Ramos (cell line): Measurements from ENCODE around the gene SLC26A3.
"Not testable (repeated sequence)": the region's sequence is repeated elsewhere in the genome, so short reads cannot be mapped to it uniquely, and the experiment has no call there.

Experiments used
- in situ Hi-C: fragments of 300-500 bp; cut with MboI; formaldehyde crosslinking; loops from one replicate; pipeline ENCODE4 v1.14.3; 2022; ENCODE audit warnings: low sequenced_read_pairs; ENCODE audit not compliant: unreplicated experiment

Gene SLC26A3

DNA sequence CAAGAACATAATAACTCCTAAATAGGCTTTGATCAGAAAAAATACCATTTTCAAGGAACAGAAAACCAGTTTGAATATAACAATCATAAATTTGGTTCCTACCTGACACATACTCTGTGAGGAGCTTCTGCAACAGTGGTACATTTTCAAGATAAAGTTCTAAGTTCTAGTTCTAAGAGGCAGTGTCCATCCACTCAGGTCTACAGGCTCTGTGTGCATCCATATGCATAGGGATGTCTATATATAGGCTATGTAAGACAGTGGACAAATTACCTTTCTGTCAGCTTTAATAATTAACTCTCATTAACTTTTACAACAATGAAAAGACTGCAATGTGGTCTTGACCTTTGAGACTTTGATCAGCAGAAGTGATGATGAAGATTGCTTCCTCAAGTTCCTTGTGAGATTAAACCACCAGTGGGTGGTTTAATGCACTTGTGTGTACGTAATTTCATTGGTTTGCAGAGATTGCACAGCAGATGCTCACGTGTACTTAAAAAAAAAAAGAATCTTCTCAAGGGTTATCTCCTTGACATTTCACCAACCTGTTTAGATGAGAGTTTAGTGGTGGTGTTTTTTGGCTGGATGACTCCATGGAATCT, at the start of gene SLC26A3:
TSS of gene SLC26A3 (minus strand) at position 215 of the 602 bp plus-strand sequence. CDS start 8,714 bp downstream, outside the sequence.
- in situ Hi-C loops = no loop called here

DNA sequence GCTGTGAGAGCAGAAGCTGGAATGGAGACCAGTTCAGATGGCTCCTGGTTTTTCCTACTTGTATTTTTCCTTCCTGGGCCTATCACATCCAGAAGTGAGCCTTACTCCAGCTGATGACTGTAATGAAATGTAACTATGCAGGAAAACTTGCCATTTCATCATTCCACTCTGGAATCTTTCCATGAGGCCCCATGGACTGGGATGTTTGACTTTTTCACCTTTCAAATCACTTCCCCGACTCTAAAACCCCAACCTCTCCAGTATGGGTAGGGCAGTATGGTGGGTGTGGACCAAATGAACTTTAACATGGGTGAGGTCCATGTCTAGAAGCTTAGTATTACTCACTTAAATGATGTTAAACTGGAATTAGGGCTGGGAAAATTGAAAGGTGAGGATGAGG, 47.6 kb upstream of the SLC26A3 start:
- in situ Hi-C loops = no loop called here

DNA sequence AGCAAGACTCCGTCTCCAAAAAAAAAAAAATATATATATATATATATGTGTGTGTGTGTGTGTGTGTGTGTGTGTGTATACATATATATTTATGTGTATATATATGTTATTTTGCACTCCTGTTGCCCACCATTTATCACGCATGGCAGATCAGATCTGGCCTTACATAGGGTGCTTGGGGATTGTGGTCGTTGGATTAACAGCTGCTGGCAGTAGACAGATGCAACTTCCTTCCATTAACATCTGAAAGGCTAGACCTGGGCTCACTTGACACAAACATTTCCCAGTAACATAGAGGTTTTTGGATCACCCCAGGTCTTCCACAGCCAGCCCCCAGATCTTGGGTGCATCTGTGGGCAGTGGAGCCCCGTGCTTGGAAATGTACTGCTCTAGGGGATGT, 47.2 kb upstream of the SLC26A3 start:
- in situ Hi-C loops = no loop called here

DNA sequence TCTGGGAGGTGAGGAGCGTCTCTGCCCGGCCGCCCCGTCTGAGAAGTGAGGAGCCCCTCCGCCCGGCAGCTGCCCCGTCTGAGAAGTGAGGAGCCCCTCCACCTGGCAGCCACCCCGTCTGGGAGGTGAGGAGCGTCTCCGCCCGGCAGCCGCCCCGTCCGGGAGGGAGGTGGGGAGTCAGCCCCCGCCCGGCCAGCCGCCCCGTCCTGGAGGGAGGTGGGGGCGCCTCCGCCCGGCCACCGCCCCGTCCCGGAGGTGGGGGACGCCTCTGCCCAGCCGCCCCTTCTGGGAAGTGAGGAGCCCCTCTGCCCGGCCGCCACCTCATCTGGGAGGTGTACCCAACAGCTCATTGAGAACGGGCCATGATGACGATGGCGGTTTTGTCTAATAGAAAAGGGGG, 45.2 kb upstream of the SLC26A3 start:
- in situ Hi-C loops = not testable (repeated sequence)

DNA sequence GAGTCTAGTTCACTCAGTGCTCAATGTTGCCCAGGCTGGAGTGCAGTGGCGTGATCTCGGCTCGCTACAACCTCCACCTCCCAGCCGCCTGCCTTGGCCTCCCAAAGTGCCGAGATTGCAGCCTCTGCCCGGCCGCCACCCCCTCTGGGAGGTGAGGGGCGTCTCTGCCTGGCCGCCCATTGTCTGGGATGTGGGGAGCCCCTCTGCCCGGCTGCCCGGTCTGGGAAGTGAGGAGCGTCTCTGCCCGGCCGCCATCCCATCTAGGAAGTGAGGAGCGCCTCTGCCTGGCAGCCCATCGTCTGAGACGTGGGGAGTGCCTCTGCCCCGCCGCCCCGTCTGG, 44.8 kb upstream of the SLC26A3 start:
- in situ Hi-C loops = not testable (repeated sequence)

DNA sequence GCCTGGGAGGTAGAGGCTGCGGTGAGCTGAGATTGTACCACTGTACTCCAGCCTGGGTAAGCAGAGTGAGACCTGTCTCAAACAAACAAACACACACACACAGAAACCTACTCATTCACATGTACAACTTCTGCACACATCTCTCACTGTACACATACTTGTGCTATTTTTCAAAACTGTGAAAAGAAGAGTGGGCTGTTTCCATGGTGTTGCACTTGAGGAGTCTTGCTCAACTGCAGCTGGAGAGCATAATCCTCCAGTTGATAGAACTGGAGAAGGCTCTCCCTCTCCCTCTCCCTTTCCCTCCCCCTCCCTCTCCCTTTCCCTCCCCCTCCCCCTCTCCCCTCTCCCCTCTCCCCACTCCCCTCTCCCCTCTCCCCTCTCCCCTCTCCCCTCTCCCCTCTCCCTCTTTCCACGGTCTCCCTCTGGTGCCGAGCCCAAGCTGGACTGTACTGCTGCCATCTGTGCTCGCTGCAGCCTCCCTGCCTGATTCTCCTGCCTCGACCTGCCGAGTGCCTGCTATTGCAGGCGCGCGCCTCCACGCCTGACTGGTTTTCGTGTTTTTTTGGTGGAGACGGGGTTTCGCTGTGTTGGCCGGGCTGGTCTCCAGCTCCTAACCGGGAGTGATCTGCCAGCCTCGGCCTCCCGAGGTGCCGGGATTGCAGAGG, 44.3 kb upstream of the SLC26A3 start:
- in situ Hi-C loops = no loop called here

DNA sequence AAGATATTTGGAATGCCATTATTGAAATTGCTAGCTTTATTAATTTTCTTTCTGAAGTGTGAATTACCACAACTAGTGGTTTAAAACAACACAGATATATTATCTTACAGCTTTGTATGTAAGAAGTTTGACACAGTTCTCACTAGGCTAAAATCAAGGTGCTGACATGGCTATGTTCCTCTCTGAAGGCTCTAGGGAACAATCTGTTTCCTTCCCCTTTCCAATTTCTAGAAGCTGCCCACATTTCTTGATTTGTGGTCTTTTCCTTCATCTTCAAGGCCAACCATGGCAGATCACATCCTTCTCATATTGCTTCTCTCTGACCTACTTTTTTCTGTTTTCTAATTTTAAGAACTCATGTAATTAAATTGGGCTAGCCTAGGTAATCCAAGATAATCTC, 43.3 kb upstream of the SLC26A3 start:
- in situ Hi-C loops = no loop called here

DNA sequence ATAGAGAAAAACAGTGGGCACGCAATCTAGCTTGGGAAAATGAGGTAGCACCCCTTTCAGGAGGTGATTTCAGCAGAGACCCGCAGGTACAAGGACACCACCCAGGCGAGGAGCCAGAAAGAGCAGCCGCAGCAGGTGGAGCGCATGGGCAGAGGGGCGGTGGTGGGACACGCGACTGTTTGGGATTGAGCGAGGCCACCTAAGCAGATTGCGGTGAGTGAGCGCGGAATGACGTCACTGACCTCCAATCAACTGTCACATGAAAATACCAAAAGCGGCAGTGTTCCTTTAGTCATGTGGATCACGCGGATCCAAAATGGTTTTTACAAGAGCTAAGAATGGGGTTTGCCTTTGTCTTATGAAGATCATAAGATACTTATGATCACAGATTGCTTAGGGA, 40.2 kb upstream of the SLC26A3 start:
- in situ Hi-C loops = no loop called here

DNA sequence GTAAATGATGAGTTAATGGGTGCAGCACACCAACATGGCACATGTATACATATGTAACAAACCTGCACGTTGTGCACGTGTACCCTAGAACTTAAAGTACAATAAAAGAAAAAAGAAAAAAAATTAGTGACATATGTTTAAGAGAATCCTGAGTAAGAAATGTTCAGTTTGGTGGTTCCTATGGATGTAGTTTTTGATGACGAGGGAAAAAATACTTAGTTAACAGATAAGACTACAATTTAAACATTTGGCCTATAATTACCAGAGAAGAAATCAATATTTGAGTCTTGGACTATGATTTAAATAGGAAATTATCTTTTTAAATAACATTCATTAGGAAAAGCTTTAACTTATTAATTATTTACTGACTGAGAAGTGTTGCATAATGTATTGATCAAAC, 39.2 kb upstream of the SLC26A3 start:
- in situ Hi-C loops = no loop called here

DNA sequence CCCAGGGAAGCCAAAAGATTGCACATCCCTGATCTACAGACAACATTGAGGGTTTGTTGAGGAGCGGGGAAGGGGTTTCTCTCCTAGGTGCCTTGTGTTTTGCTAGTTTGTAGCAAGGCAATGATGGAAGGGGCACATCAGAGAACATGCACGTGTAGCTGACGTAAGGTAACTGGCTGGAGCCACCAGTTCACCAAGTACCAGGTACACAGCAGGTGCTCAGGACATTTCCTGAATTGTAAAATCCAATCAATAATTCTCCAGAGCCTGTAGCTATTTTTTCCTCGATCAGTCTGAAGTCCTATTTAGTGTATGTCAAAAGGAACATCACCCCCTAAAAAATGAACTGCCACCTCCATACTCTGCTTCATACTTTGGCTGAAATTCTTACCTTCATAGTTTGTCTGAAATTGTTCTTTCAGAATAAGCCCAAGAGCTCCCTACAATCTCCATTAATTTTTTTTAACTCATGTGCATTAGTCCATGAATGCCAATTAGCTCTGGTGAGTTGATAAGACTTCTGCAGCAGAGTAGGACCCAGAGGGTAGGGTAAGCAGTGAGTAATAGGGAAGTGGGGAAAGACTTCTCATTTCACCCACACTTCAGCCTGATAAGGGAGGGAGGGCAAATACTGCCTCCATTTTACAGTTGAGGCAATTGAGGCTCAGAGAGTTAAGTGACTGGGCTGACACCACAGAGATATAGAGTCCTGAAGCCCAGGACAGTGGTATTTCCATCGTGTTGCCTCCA, 36.0 kb upstream of the SLC26A3 start:
- in situ Hi-C loops = no loop called here

DNA sequence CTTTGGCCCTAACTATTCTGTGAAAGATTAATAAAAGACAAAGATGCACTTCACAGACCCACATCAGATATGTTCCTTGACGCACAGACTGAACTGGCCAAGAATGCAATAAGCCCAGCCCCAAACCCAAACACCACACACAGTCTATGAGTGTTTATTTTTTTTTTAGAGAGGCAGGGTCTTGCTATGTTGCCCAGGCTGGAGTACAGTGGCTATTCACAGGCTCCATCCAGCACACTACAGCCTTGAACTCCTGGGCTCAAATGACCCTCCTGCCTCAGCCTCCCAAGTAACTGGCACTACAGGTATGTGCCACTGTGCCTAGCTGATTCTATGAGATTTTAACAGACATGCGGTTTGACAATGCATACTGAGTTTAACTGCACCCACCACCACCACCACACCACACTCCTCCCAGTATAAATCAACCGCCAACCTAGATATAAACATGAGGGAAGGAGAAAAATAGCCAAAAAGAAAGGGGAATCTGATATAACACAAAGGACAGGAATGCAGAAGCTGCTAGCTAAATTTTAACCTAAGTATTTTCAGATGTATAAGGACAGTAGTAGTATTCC, 35.1 kb upstream of the SLC26A3 start:
- in situ Hi-C loops = no loop called here

DNA sequence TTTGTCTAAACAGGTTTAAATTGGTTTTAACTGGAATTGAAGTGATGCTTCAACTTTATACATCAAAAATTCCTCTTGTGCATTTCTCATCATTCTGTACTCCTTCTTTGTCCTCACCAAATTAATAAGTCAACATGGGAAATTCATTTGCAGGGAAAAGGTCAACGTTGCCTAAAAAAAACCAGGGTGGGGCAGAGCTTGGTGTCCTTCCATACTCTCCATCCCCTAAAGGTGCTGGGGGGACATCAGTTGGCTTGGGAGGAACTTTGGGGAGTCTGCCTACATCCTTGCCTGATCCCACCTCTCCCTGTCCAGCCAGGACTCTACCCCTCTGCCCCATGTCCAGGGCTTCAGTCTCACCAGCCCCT, 34.1 kb upstream of the SLC26A3 start:
- in situ Hi-C loops = no loop called here

DNA sequence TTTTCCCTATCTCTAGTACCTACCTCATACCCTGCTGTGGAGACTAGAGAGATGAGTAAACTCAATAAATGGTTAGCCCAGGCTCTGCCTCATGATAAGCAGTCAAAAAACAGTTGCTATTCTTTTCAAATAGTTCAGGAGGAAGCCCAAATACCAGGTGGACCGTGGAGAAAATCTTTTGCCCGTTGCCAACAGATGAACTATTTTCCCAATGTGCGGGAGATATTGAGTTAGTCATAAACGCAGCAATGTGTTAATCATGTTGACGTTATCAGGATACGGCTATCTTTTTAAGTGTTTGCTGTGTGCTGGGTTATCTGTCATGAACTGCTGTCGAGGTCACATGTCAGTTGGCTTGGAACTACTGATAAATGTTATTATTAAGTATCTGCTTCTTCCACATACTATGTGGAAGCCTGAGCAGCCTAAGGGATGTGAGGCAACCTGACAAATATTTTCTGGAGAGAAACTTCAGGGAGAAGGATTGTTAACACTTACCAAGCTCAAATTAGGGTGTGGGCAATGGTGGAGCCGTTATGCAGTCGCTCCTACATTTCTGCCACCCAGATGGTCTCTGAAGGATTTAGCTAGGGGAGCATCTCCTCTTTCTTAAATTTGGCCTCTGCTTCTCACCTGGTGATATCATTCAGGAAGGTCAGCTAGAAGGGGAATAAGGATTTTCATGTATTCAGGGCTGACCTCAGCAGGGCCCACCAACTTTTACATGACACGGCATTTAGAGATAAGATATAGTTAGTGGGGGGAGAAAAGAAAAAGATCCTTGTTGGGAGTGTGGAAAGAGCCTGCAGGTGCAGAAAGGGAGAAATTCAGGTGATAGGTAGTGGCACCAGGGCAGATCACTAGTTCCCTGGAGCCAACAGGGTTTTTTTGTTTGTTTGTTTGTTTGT, 33.5 kb upstream of the SLC26A3 start:
- in situ Hi-C loops = no loop called here

DNA sequence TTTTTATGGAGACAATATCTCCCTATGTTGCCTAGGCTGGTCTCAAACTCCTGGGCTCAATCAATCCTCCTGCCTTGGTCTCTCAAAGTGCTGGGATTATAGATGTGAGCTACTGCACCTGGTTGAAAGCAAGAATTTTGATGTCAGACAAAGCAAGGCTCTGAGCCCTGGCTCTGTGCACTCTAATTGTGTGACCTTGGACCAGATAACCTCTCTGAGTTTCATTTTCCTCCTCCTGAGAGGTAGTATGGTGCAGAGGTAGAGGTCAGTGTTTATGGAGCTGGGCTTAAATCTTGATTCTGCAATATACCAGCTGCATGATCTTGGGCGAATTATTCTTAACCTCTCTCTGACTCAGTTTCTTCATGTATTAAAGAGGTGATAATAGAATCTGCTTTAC, 31.4 kb upstream of the SLC26A3 start:
- in situ Hi-C loops = no loop called here

DNA sequence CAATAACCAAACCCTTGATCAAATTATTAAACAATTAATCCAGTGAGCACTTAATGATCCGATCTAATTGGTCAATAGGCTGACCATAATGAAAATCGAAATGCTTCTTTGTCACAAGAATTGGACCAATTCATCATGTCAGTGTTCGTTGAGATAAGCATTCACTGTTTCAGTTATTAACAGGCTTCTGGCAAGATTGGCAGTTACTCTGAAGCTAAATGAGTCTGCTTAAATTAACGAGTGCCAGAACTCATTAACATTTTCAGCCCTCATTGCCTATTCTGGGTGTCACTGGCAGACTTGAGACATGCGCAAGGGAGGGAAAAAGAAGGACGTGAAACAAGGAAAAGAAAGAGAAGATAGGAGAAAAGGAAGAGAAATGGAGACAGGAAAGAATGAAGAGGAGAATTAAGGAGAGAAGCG, 30.7 kb upstream of the SLC26A3 start:
- in situ Hi-C loops = no loop called here

DNA sequence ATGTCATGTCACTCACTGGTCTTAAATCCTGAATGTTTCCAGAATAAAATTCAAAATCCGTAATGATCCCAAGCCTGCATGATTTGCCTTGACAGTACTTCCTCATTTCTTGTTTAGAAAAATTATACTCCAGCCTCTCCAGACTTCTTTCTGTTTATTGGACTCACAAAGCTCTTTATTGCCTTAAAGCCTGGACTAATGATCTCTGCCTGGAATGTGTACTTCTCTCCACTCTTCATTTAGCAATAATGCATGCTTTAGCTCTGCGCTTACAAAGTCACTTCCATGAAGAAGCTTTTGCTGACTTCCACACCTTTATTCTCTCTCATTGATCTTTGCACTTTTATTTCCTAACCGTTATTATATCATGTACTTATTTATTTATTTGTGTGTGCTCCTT, 27.4 kb upstream of the SLC26A3 start:
- in situ Hi-C loops = no loop called here

DNA sequence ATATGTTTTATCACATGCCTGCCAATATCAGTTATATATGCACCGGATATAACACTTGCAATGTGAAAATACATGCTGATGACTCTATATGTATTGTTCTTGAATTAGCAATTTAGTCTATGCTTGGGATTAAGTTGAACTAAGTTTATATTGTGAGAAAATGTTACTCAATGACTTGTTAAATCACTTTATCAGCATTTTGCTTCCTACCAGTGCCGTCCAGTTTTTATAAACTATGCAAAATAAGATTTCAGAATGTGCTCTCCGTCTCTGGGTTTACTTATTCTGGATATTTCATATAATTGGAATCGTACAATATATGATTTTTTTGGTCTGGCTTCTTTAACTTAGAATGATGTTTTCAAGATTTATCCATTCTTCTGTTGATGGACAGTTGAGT, 25.5 kb upstream of the SLC26A3 start:
- in situ Hi-C loops = no loop called here

DNA sequence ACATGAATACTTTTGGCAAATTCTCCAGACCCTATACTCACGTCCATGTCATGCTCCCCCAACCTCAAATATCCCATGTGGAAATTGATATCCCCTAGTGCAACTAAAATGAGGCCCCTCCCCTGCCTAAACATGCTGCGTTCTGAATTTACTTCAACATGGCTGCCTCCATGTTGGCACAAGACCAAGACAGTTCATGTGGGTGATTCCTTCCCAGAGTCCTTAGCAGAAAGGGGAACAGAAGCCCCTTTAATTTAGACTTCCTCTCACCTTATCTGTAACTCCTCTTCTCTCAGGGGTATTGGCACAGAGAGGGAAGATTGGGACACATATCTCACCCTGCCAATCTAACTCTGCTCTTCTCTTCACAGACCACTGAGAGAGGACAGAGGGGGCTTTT, 24.5 kb upstream of the SLC26A3 start:
- in situ Hi-C loops = no loop called here

DNA sequence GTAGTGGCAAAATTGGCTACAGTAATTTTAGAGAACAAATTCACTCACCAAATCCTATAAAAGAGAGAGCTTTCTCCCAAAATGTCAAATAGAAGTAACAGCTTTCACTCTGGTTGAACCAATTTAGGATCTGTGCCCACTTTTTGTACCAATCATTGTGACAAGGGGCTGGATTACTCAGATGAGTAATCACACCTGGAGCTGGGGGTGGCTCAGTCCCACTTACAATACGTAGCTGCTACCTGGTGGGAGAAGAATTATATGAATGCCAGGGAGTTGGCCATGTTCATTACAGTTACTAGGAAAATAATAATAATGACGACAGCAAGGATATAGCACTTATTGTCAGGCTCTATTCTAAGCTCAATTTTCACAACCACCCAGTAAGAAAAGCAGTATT, 23.4 kb upstream of the SLC26A3 start:
- in situ Hi-C loops = no loop called here

DNA sequence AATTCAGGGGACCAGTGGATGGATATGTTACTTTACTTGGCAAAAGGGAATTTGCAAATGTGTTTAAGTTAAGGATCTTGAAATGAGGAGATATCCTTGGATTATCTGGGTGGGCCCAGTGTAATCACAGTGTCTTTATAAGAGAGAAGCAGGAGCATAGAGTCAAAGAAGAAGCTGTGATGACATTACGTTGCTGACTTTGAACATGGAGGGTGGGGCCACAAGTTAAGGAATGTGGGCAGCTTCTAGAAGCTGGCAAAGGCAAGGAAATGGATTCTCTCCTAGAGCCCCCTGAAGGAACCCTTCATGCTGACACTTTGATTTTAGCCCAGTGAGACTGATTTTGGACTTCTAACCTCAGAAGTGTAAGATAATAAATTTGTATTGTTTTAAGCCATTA, 21.8 kb upstream of the SLC26A3 start:
- in situ Hi-C loops = no loop called here
